ENCODE measurements around the gene SUN5. TPM values are rescaled to one million over a fixed set of nuclear protein-coding genes. Genes with fewer than 3 reads are reported as not detected.

Gene SUN5
- total and polyA plus RNA-seq, 3 experiments from 2014 or later, result not detected

DNA sequence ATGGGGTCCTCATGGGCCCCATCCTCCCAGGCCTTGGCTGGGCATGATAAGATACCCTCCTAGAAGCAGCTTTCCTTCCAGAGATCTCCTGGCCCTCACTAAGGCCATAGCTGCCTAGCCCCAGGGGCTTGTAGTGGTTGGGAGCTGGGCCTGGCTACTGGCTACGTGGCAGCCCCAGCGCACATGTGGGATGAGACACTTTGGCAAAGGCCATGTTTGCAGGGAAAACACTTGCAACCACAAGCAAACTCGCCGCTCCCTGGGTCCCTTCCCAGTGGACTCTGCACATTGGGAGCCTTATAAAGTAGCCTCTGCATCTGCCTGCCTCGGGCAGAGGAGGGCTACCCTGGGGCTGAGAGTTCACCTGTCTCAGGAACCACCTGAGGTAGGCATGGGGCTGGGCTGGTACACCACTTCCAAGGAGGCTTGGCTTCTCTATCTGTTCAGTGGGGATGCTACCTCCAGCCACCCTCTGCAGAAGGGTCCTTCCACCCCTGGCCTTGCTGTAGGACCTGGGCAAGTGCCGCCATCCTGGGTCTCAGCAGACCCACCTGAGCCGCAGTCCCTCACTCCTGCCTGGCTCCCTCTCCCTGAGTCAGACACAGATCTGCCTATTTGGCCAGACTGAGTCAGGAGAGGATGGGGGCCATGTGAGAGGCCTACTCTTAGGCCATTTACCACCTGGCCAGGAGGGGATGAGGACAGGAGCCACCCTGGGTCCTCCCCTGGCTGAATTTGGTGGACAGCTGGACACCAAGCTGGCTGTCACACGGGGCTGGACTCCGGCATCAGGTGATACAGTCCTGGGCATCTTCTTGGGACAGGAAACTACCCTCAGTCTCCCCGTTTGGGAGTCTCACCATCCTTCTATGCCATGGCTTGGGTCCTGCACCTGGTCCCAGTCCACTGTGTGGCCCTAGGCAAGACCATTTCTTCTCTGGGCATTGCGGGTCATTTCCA lies 3.4 kb upstream of the SUN5 start, which contains the start of gene BPIFB2:
Gene BPIFB2, plus strand, starts transcription at position 329 of the 960 bp plus-strand sequence. CDS start 871 bp downstream, outside the sequence.
- Histone ChIP-seq H3K4me3 (ENCODE audit: low read length) (no peak within 1 kb of the TSS), H3K27me3 (ENCODE audit: insufficient read depth, low read length, poor library complexity, severe bottlenecking) (no peaks in the 10 kb centered on the region), H3K9me3 (ENCODE audit: low read length) (no peaks in the 10 kb centered on the region), H3K27ac (ENCODE audit: low read depth, low read length) (no peak within 1 kb of the TSS), H3K36me3 (ENCODE audit: insufficient read depth, low read length) (no peaks in the 10 kb centered on the region), H3K4me1 (ENCODE audit: insufficient read depth, low read length) (peaks cover 11% of the 10 kb centered on the region)
- Mint-ChIP-seq H3K4me3 (no peak within 1 kb of the TSS), H3K27ac (peak within 1 kb of the TSS in 1 of 8 donors; percentile 5), H3K27me3 (peaks cover 0 to 3% of the 10 kb centered on the region in 2 donors), H3K9me3 (peaks cover 0 to 3% (median 0%) of the 10 kb centered on the region in 5 donors), H3K4me1 (peaks cover 0 to 7% (median 5%) of the 10 kb centered on the region in 3 donors), H3K36me3 (peaks cover 0 to 2% (median 0%) of the 10 kb centered on the region in 3 donors)
- DNase-seq, result no peak
- CTCF ChIA-PET, result no interaction called here
- POLR2A ChIA-PET, result no interaction called here

DNA sequence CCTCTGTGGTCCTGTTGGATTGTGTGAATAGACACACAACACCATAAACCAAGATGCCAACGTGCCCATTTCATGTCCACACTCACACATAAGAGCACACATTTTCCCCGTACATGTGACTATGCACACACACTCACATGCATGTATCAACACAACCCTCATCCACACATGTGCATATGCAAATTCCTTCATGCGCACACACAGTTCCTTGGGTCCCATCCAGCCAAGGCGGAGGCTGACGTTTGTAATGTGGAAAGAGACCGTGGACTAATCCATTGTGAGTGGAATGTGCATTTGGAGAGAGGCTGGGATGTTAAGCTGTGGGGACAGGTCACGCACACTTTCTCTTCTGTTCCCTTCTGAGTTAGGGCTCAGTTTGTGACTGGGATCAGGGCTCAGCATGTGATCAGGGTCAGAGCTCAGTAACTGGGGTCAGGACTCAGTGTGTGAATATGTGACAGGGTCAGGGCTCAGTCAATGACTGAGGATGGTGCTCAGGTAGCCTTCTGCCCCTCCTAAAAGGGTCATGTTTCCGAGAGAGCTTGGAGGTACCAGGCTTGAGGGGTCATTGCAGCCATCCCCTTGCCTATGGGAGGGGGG lies 2.6 kb upstream of the SUN5 start:
- peak overlapping the region in 1 of 8 donors; percentile 5 for H3K27ac Mint-ChIP-seq

DNA sequence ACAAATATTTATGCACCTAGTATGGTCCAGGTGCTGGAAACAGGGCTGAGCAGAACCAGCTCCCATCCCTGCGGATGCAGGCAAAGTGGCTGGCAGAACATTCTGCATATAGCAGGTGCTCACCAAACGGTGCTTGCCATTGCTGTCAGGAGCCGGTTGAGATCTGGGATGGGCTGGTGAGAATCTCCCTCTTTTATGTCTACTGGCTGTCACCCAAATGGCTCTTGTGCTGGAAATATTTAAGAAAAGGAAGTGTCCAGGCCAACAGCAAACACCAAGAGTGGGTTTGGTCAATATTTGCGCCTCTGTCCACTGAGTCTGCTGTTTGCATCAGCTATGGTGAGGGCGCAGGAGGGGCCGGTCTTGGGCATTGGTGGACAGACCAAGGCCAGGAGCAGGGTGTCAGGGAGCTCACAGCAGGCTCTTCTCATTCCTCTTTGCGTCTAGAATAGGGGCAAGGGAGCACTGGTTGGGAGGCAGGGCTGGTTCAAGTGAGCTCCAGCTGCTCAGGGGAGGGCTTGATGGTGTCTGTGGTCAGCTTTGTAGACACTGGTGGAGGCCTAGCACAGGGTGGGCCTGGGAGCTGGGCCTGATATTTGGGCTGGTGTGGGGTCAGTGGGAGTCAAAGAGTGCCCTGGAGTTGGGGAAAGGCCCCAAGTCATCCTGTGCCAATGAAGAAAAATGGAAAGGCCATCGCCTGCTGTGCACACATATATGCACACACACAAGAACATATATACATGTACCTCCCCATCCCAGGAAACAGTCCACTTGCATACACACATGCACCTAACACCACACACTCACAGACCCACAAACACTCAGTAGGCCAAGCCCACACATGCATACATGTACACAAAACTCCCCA lies 1.9 kb upstream of the SUN5 start:
- H3K27me3 ChIP-seq (ENCODE audit: insufficient read depth, low read length, poor library complexity, severe bottlenecking), result no peaks in the 10 kb centered on the region
- H3K27me3 Mint-ChIP-seq, result peaks cover 0 to 3% of the 10 kb centered on the region in 2 donors
- H3K27ac ChIP-seq (ENCODE audit: low read depth, low read length), result no peak overlapping the region
- peaks cover 11% of the 10 kb centered on the region for H3K4me1 ChIP-seq (ENCODE audit: insufficient read depth, low read length)
- peaks cover 0 to 2% (median 0%) of the 10 kb centered on the region in 3 donors for H3K36me3 Mint-ChIP-seq
- no peak overlapping the region for H3K4me3 Mint-ChIP-seq
- peaks cover 0 to 3% (median 0%) of the 10 kb centered on the region in 5 donors for H3K9me3 Mint-ChIP-seq
- peaks cover 3 to 14% (median 10%) of the 10 kb centered on the region in 3 donors for H3K4me1 Mint-ChIP-seq
- ChIA-PET CTCF (interaction anchor here (1.8 to 2.3 kb wide), 3 partner anchors 61 to 104 kb away, joined by 5 to 11 read pairs (median 10); no protein-coding TSS in a partner anchor), POLR2A (no interaction called here)
- no peaks in the 10 kb centered on the region for H3K36me3 ChIP-seq (ENCODE audit: insufficient read depth, low read length)
- no peaks in the 10 kb centered on the region for H3K9me3 ChIP-seq (ENCODE audit: low read length)
- no peak overlapping the region for H3K4me3 ChIP-seq (ENCODE audit: low read length)
- peak overlapping the region in 1 of 8 donors; percentile 75 for H3K27ac Mint-ChIP-seq
- peak in 1 of 5 donors; percentile 7 for DNase-seq

More for the DNA sequence above, 2.6 kb upstream of the SUN5 start:
- no peaks in the 10 kb centered on the region for H3K9me3 ChIP-seq (ENCODE audit: low read length)
- POLR2A ChIA-PET, result no interaction called here
- H3K27me3 Mint-ChIP-seq, result peaks cover 0 to 3% of the 10 kb centered on the region in 2 donors
- H3K36me3 ChIP-seq (ENCODE audit: insufficient read depth, low read length), result no peaks in the 10 kb centered on the region
- peaks cover 11% of the 10 kb centered on the region for H3K4me1 ChIP-seq (ENCODE audit: insufficient read depth, low read length)
- no peak overlapping the region for H3K27ac ChIP-seq (ENCODE audit: low read depth, low read length)
- H3K27me3 ChIP-seq (ENCODE audit: insufficient read depth, low read length, poor library complexity, severe bottlenecking), result no peaks in the 10 kb centered on the region
- DNase-seq, result peak in 1 of 5 donors; percentile 17
- H3K9me3 Mint-ChIP-seq, result peaks cover 0 to 3% (median 0%) of the 10 kb centered on the region in 5 donors
- H3K4me1 Mint-ChIP-seq, result peaks cover 2 to 12% (median 8%) of the 10 kb centered on the region in 3 donors
- H3K4me3 Mint-ChIP-seq, result no peak overlapping the region
- CTCF ChIA-PET, result no interaction called here
- peaks cover 0 to 2% (median 0%) of the 10 kb centered on the region in 3 donors for H3K36me3 Mint-ChIP-seq
- no peak overlapping the region for H3K4me3 ChIP-seq (ENCODE audit: low read length)

- no peaks in the 10 kb centered on the region for H3K36me3 ChIP-seq (ENCODE audit: insufficient read depth, low read length)
- peak in 2 of 5 donors; percentile 21 to 39 for DNase-seq
- H3K4me1 Mint-ChIP-seq, result peaks cover 3 to 14% (median 14%) of the 10 kb centered on the region in 3 donors
- H3K27ac Mint-ChIP-seq, result no peak overlapping the region
- no peaks in the 10 kb centered on the region for H3K27me3 Mint-ChIP-seq
- peaks cover 0 to 3% (median 0%) of the 10 kb centered on the region in 5 donors for H3K9me3 Mint-ChIP-seq
- H3K4me1 ChIP-seq (ENCODE audit: insufficient read depth, low read length), result peaks cover 11% of the 10 kb centered on the region
- no peak overlapping the region for H3K27ac ChIP-seq (ENCODE audit: low read depth, low read length)
- CTCF ChIA-PET, result interaction anchor here (0.8 to 2.3 kb wide), 10 partner anchors 13 to 208 kb away, joined by 3 to 11 read pairs (median 5); no protein-coding TSS in a partner anchor
- POLR2A ChIA-PET, result no interaction called here
- H3K9me3 ChIP-seq (ENCODE audit: low read length), result no peaks in the 10 kb centered on the region
- no peak overlapping the region for H3K4me3 Mint-ChIP-seq
- peaks cover 0 to 2% (median 0%) of the 10 kb centered on the region in 3 donors for H3K36me3 Mint-ChIP-seq
- no peak overlapping the region for H3K4me3 ChIP-seq (ENCODE audit: low read length)
- no peaks in the 10 kb centered on the region for H3K27me3 ChIP-seq (ENCODE audit: insufficient read depth, low read length, poor library complexity, severe bottlenecking)
Measured at GRCh38 chr20:33005132-33005566, 916 bp upstream of the SUN5 start.

DNA sequence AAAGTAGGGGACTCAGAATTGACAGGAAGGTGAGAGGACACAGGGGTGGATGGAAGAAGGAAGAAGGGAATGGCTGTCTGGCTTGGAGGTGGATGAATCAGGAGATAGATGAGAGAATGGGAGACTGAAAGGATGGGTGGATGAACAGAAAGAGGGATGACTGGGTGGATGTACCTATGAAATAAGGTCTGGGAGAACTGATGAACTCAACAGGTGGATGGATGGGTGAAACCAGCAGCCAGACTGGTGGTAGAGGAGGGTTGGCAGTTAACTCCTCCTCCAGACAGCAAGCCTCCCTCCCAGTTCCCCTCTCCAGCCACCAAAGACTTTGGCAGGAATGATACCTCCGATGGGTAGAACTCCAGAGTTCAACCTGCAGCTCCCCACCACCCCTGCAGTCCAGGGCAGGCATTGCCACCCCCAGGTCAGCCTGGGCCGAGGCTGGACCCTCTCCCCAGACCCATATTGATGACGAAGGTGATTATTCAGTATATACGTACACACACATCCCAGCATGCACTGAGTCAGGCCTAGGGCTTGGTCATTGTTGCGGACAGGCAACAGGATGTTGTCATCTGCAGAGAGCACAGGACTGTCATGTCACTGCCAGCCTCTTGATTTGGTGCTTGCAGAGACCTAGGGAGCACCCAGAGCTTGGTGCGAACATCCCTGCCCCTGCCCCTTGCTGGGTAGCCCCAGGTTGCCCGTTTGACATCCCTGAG lies 2.0 kb downstream of the SUN5 start:
- Mint-ChIP-seq H3K4me3 (no peak overlapping the region), H3K9me3 (peaks cover 0 to 3% (median 0%) of the 10 kb centered on the region in 5 donors), H3K4me1 (peaks cover 7 to 22% (median 20%) of the 10 kb centered on the region in 3 donors), H3K27ac (peak overlapping the region in 3 of 8 donors; percentile 51 to 71 (median 52)), H3K36me3 (peaks cover 0 to 5% (median 2%) of the 10 kb centered on the region in 3 donors), H3K27me3 (no peaks in the 10 kb centered on the region)
- Histone ChIP-seq H3K36me3 (ENCODE audit: insufficient read depth, low read length) (no peaks in the 10 kb centered on the region), H3K4me3 (ENCODE audit: low read length) (no peak overlapping the region), H3K27me3 (ENCODE audit: insufficient read depth, low read length, poor library complexity, severe bottlenecking) (no peaks in the 10 kb centered on the region), H3K4me1 (ENCODE audit: insufficient read depth, low read length) (peaks cover 11% of the 10 kb centered on the region), H3K9me3 (ENCODE audit: low read length) (no peaks in the 10 kb centered on the region), H3K27ac (ENCODE audit: low read depth, low read length) (no peak overlapping the region)
- CTCF ChIA-PET, result interaction anchor here (1.5 kb wide), 1 partner anchor 100 kb away, joined by 4 read pairs; no protein-coding TSS in a partner anchor
- POLR2A ChIA-PET, result no interaction called here
- no peak for DNase-seq

GRCh38 chr20:33000802-33001466 lies 3.3 kb downstream of the SUN5 start:
- H3K36me3 Mint-ChIP-seq, result peaks cover 0 to 6% (median 2%) of the 10 kb centered on the region in 3 donors
- H3K27me3 Mint-ChIP-seq, result no peaks in the 10 kb centered on the region
- no peaks in the 10 kb centered on the region for H3K36me3 ChIP-seq (ENCODE audit: insufficient read depth, low read length)
- no peaks in the 10 kb centered on the region for H3K9me3 ChIP-seq (ENCODE audit: low read length)
- peaks cover 0 to 3% (median 0%) of the 10 kb centered on the region in 5 donors for H3K9me3 Mint-ChIP-seq
- H3K4me3 ChIP-seq (ENCODE audit: low read length), result no peak overlapping the region
- peak overlapping the region in 4 of 8 donors; percentile 35 to 81 (median 73) for H3K27ac Mint-ChIP-seq
- no peaks in the 10 kb centered on the region for H3K27me3 ChIP-seq (ENCODE audit: insufficient read depth, low read length, poor library complexity, severe bottlenecking)
- H3K4me1 ChIP-seq (ENCODE audit: insufficient read depth, low read length), result peaks cover 11% of the 10 kb centered on the region
- POLR2A ChIA-PET, result no interaction called here
- no peak overlapping the region for H3K4me3 Mint-ChIP-seq
- peak in 1 of 5 donors; percentile 20 for DNase-seq
- no peak overlapping the region for H3K27ac ChIP-seq (ENCODE audit: low read depth, low read length)
- CTCF ChIA-PET, result interaction anchor here (1.0 to 1.7 kb wide), 3 partner anchors 10 to 99 kb away, joined by 3 to 4 read pairs (median 4); no protein-coding TSS in a partner anchor
- peaks cover 7 to 24% (median 23%) of the 10 kb centered on the region in 3 donors for H3K4me1 Mint-ChIP-seq

All from CD8-positive, alpha-beta memory T cell (primary cell).